H1 (cell line): ENCODE data around the gene XPNPEP3. TPM values are rescaled to one million over a fixed set of nuclear protein-coding genes. Genes with fewer than 3 reads are reported as not detected.

ENCODE experiments used
- CTCF ChIA-PET: fragments of 300-600 bp; sonication (Branson Sonifier 250); formaldehyde crosslinking; loops from one replicate; lab custom pipeline; 2021; ENCODE audit not compliant: partially characterized antibody; lab: Charles Lee
- POLR2A ChIA-PET: fragments of 300-600 bp; sonication (Branson Sonifier 250); formaldehyde crosslinking; loops from one replicate; lab custom pipeline; 2021; ENCODE audit warnings: inconsistent platforms; ENCODE audit not compliant: partially characterized antibody; lab: Charles Lee
- DNase-seq, 2 experiments: peaks; one replicate each; pipeline versions ENCODE4 v3.0.0 to v3.0.0-alpha.2; 2010 to 2022; ENCODE audit warnings: low spot score in 2 of 2, low read depth in 1 of 2, mixed read lengths in 1 of 2
- FAIRE-seq: peaks from 2 replicates; lab custom pipeline; 2011; peaks lifted over from hg19 to GRCh38; lab: Jason Lieb, UNC
- H2AFZ ChIP-seq: 2 replicates; pipeline ENCODE4 v1.8.1; 2012; ENCODE audit warnings: low read length, inconsistent platforms
- H2AK5ac ChIP-seq: 2 replicates; pipeline ENCODE4 v1.6.1; 2013; ENCODE audit warnings: low read depth, low read length
- H2BK120ac ChIP-seq: replicated peaks from 2 replicates; pipeline ENCODE3; 2013; ENCODE audit warnings: low read depth, low read length, inconsistent platforms
- H2BK12ac ChIP-seq: 2 replicates; pipeline ENCODE4 v1.6.1; 2013; ENCODE audit warnings: low read depth, low read length
- H2BK15ac ChIP-seq: 2 replicates; pipeline ENCODE4 v1.6.1; 2013; ENCODE audit warnings: low read length
- H2BK20ac ChIP-seq: 2 replicates; pipeline ENCODE4 v1.6.1; 2013; ENCODE audit warnings: low read length
- H2BK5ac ChIP-seq: 2 replicates; pipeline ENCODE4 v1.6.1; 2013; ENCODE audit warnings: low read depth, low read length
- H3K14ac ChIP-seq: 2 replicates; pipeline ENCODE4 v1.6.1; 2013; ENCODE audit warnings: inconsistent platforms; ENCODE audit not compliant: insufficient read length
- H3K18ac ChIP-seq: 2 replicates; pipeline ENCODE4 v1.6.1; 2013; ENCODE audit warnings: low read length; ENCODE audit errors: extremely low read depth
- H3K23ac ChIP-seq: 2 replicates; pipeline ENCODE4 v1.6.1; 2013; ENCODE audit warnings: inconsistent platforms; ENCODE audit not compliant: insufficient read length
- H3K23me2 ChIP-seq: 2 replicates; pipeline ENCODE4 v1.6.1; 2013; ENCODE audit warnings: low read depth, low read length
- H3K27ac ChIP-seq: 2 replicates; pipeline ENCODE4 v1.6.1; 2011; ENCODE audit warnings: low read depth, low read length, inconsistent platforms
- H3K27me3 ChIP-seq, 4 experiments: replicated peaks in 1 of 4; 1 replicate in 1 of 4; 2 replicates in 3 of 4; pipeline versions ENCODE4 v1.6.1 to v1.8.1; 2011 to 2013; ENCODE audit warnings: low read length in 3 of 4, mild to moderate bottlenecking in 3 of 4, inconsistent platforms in 2 of 4, mixed read lengths in 2 of 4, moderate library complexity in 1 of 4; ENCODE audit not compliant: control insufficient read depth in 3 of 4, insufficient read depth in 3 of 4; ENCODE audit errors: extremely low read depth in 1 of 4
- H3K36me3 ChIP-seq, 4 experiments: 2 replicates each; pipeline versions ENCODE4 v1.6.1 to v1.8.1; 2011 to 2013; ENCODE audit warnings: mild to moderate bottlenecking in 4 of 4, low read length in 3 of 4, moderate library complexity in 2 of 4, control low read depth in 1 of 4, inconsistent platforms in 1 of 4; ENCODE audit not compliant: insufficient read depth in 4 of 4, control insufficient read depth in 2 of 4
- H3K4ac ChIP-seq: replicated peaks from 2 replicates; pipeline ENCODE3; 2013; ENCODE audit warnings: low read length, low read depth, mixed read lengths, inconsistent platforms; ENCODE audit not compliant: insufficient read length
- H3K4me1 ChIP-seq, 4 experiments: replicated peaks in 1 of 4; 1 replicate in 1 of 4; 2 replicates in 3 of 4; pipeline versions ENCODE4 v1.6.1 to v1.8.1; 2011 to 2013; ENCODE audit warnings: low read length in 3 of 4, inconsistent platforms in 2 of 4, mixed read lengths in 1 of 4; ENCODE audit not compliant: insufficient read depth in 4 of 4, control insufficient read depth in 3 of 4
- H3K4me2 ChIP-seq, 2 experiments: 2 replicates each; pipeline versions ENCODE4 v1.6.1 to v1.8.1; 2011 to 2013; ENCODE audit warnings: low read depth in 2 of 2, low read length in 2 of 2, control low read depth in 1 of 2, inconsistent platforms in 1 of 2, mild to moderate bottlenecking in 1 of 2; ENCODE audit not compliant: insufficient read depth in 1 of 2
- H3K4me3 ChIP-seq, 4 experiments: fragments of 200-600, 300-600 bp in 1 of 4; sonication (generic), shearing (Covaris generic), sonication (Bioruptor Twin) in 1 of 4; 2 replicates each; pipeline versions ENCODE4 v1.5.1 to v1.8.1; 2011 to 2016; ENCODE audit warnings: low read length in 4 of 4, low read depth in 3 of 4, control low read depth in 2 of 4, inconsistent platforms in 2 of 4, mild to moderate bottlenecking in 2 of 4, mixed read lengths in 1 of 4, moderate library complexity in 1 of 4; ENCODE audit not compliant: insufficient read depth in 2 of 4; ENCODE audit errors: extremely low read depth in 1 of 4
- H3K56ac ChIP-seq: replicated peaks from 2 replicates; pipeline ENCODE3; 2013; ENCODE audit warnings: low read depth, mild to moderate bottlenecking, mixed read lengths, low read length, inconsistent platforms; ENCODE audit not compliant: insufficient read length
- H3K79me1 ChIP-seq: 2 replicates; pipeline ENCODE4 v1.6.1; 2013; ENCODE audit warnings: low read depth, low read length, control low read depth
- H3K79me2 ChIP-seq, 2 experiments: 2 replicates each; pipeline versions ENCODE4 v1.6.1 to v1.8.1; 2012 to 2013; ENCODE audit warnings: low read length in 2 of 2, mild to moderate bottlenecking in 2 of 2, inconsistent platforms in 1 of 2; ENCODE audit not compliant: insufficient read depth in 2 of 2, control insufficient read depth in 1 of 2
- H3K9ac ChIP-seq, 4 experiments: replicated peaks in 1 of 4; 1 replicate in 1 of 4; 2 replicates in 3 of 4; pipeline versions ENCODE4 v1.6.1 to v1.8.1; 2011 to 2013; ENCODE audit warnings: low read depth in 3 of 4, low read length in 3 of 4, control low read depth in 2 of 4, mild to moderate bottlenecking in 2 of 4, moderate library complexity in 2 of 4, inconsistent platforms in 1 of 4; ENCODE audit errors: extremely low read depth in 1 of 4
- H3K9me3 ChIP-seq, 2 experiments: 2 replicates each; pipeline versions ENCODE4 v1.6.1 to v1.8.1; 2012 to 2013; ENCODE audit warnings: mild to moderate bottlenecking in 2 of 2, moderate library complexity in 2 of 2, control low read depth in 1 of 2, inconsistent platforms in 1 of 2, low read depth in 1 of 2, low read length in 1 of 2, mixed read lengths in 1 of 2; ENCODE audit not compliant: insufficient read depth in 2 of 2
- H4K20me1 ChIP-seq, 2 experiments: replicated peaks in 1 of 2; 2 replicates each; pipeline versions ENCODE3 to v1.8.1; 2011 to 2013; ENCODE audit warnings: inconsistent platforms in 2 of 2, low read length in 2 of 2, mild to moderate bottlenecking in 1 of 2; ENCODE audit not compliant: insufficient read depth in 2 of 2, control insufficient read depth in 1 of 2
- H4K5ac ChIP-seq: 2 replicates; pipeline ENCODE4 v1.6.1; 2013; ENCODE audit warnings: low read length, low read depth, mixed read lengths, inconsistent platforms; ENCODE audit not compliant: insufficient read length
- H4K8ac ChIP-seq: 2 replicates; pipeline ENCODE4 v1.8.0; 2013; ENCODE audit warnings: mild to moderate bottlenecking, moderate library complexity, low read length, inconsistent platforms; ENCODE audit not compliant: insufficient read depth; ENCODE audit errors: extremely low read depth
- H4K91ac ChIP-seq: replicated peaks from 2 replicates; pipeline ENCODE3; 2013; ENCODE audit warnings: low read length, mixed read lengths, inconsistent platforms; ENCODE audit not compliant: insufficient read length
- EZH2 ChIP-seq: fragments of 200-600 bp; sonication (generic); IDR thresholded peaks from 2 replicates; pipeline ENCODE4 v1.7.1; 2012; ENCODE audit warnings: low read depth, mild to moderate bottlenecking, moderate library complexity, low read length, inconsistent platforms; ENCODE audit not compliant: severe bottlenecking
- HDAC2 ChIP-seq, 2 experiments: fragments of 300-600 bp in 1 of 2; sonication (generic) in 1 of 2; IDR thresholded peaks; 2 replicates each; pipeline ENCODE4 v1.6.1; 2011 to 2012; ENCODE audit warnings: low read depth in 2 of 2, low read length in 2 of 2, mild to moderate bottlenecking in 2 of 2, moderate library complexity in 2 of 2, borderline replicate concordance in 1 of 2, inconsistent platforms in 1 of 2
- KDM5A ChIP-seq: fragments of 200-600 bp; IDR thresholded peaks from 2 replicates; pipeline ENCODE4 v1.7.1; 2012; ENCODE audit warnings: mild to moderate bottlenecking, low read length, inconsistent platforms, mixed read lengths
- NRF1 ChIP-seq: IDR thresholded peaks from 2 replicates; pipeline ENCODE4 v1.6.1; 2011; ENCODE audit warnings: mild to moderate bottlenecking, low read depth, low read length, improper control_type of control experiment
- POLR2AphosphoS5 ChIP-seq: IDR thresholded peaks from 2 replicates; pipeline ENCODE4 v1.6.1; 2011; ENCODE audit warnings: low read depth, low read length
- WGBS, 2 experiments: shearing (Covaris generic) in 1 of 2; methylation state at CpG; one replicate each; pipeline versions ENCODE4 v1.1.6 to v1.1.7; 2013 to 2015; ENCODE audit warnings: low lambda C conversion rate in 2 of 2, mixed read lengths in 2 of 2, inconsistent platforms in 1 of 2, low coverage in 1 of 2, missing lambda C conversion rate in 1 of 2; ENCODE audit not compliant: insufficient replicate concordance in 2 of 2, insufficient coverage in 1 of 2, insufficient read length in 1 of 2; ENCODE audit errors: extremely low coverage in 1 of 2, missing lambda C conversion rate in 1 of 2; 5-methylcytosine and 5-hydroxymethylcytosine counted together
- polyA plus RNA-seq, 7 experiments: library from polyadenylated mRNA; depleted of rRNA in 3 of 7; stranded (reverse) in 5 of 7; unstranded in 2 of 7; fragments of >200 nt in 5 of 7; fragments of 200-250 nt in 2 of 7; gene quantifications; 1 replicate in 5 of 7; 2 replicates in 1 of 7; 4 replicates in 1 of 7; pipeline versions ENCODE4 v1.2.1 to v1.2.3, GENCODE V29; 2011 to 2013; ENCODE audit warnings: missing spikeins in 2 of 7, mixed read lengths in 2 of 7
- total RNA-seq: library from RNA; stranded (reverse); fragmentation: NEBNext Ultra II Directional; extraction: Animal tissue kit (Norgen Biotek cat#: 25700); gene quantifications from 2 replicates; pipeline ENCODE4 v1.2.1, GENCODE V29; 2021

XPNPEP3 gene
- total and polyA plus RNA-seq, 2 of the 8 experiments (the other 6 are each of a cell fraction or from before 2014, with no cell fraction given) = 25.8 to 29.2 TPM

GRCh38 chr22:40867109-40867508, 10.2 kb downstream of the XPNPEP3 start:
- 92% methylated on average over 2 of the region's 2 CpGs; no CpG with 5 or more reads in 1 of the 2 experiments for WGBS, 2 experiments
- TF ChIP-seq HDAC2 (IDR thresholded peaks at IDR 0.05; ENCODE audit: borderline replicate concordance in 1 of 2, low read depth in 2 of 2, low read length in 2 of 2) (no peak), KDM5A (no peak), NRF1 (no peak), POLR2AphosphoS5 (no peak), EZH2 (no peak)
- Histone ChIP-seq H3K9me3 (no peaks in the 10 kb centered on the region), H3K4me3 (no peak overlapping the region), H3K27me3 (no peaks in the 10 kb centered on the region), H2AFZ (no peak overlapping the region), H2BK12ac (no peak overlapping the region), H3K4me1 (no peaks in the 10 kb centered on the region), H3K9ac (no peak overlapping the region), H3K36me3 (peaks cover 0 to 13% (median 2%) of the 10 kb centered on the region in 4 experiments; a peak in 5 of 8 replicates), H4K91ac (no peak overlapping the region), H2BK20ac (no peak overlapping the region), H3K79me1 (no peaks in the 10 kb centered on the region; the same call in 1 of the 2 replicates), H4K20me1 (peaks cover 0 to 4% of the 10 kb centered on the region in 2 experiments), H3K4ac (no peak overlapping the region), H3K23me2 (no peaks in the 10 kb centered on the region), H2BK15ac (no peak overlapping the region), H2BK120ac (no peak overlapping the region), H2AK5ac (no peak overlapping the region), H3K56ac (no peak overlapping the region), H3K27ac (no peak overlapping the region), H4K8ac (no peak overlapping the region), H3K18ac (no peak overlapping the region), H3K14ac (no peak overlapping the region), H3K4me2 (no peak overlapping the region), H3K23ac (no peak overlapping the region), H4K5ac (no peak overlapping the region), H2BK5ac (no peak overlapping the region), H3K79me2 (peaks cover 0 to 22% of the 10 kb centered on the region in 2 experiments; a peak in 2 of 4 replicates)
- FAIRE-seq (no peak), DNase-seq (no peak)
- POLR2A ChIA-PET = interaction anchor here (0.7 to 3.0 kb wide), 9 partner anchors 9 to 188 kb away, joined by 3 to 24 read pairs (median 3); partner anchors contain the start of genes MCHR1, ST13 and XPNPEP3
- CTCF ChIA-PET = interaction anchor here (0.7 to 3.1 kb wide), 4 partner anchors 9 to 216 kb away, joined by 3 to 11 read pairs (median 4); partner anchors contain the start of gene XPNPEP3
